ENCODE data around the gene RPN2. TPM values are rescaled to one million over a fixed set of nuclear protein-coding genes. Genes with fewer than 3 reads are reported as not detected.

The RPN2 gene
- polyA plus RNA-seq, 1 experiment = 488 TPM

DNA sequence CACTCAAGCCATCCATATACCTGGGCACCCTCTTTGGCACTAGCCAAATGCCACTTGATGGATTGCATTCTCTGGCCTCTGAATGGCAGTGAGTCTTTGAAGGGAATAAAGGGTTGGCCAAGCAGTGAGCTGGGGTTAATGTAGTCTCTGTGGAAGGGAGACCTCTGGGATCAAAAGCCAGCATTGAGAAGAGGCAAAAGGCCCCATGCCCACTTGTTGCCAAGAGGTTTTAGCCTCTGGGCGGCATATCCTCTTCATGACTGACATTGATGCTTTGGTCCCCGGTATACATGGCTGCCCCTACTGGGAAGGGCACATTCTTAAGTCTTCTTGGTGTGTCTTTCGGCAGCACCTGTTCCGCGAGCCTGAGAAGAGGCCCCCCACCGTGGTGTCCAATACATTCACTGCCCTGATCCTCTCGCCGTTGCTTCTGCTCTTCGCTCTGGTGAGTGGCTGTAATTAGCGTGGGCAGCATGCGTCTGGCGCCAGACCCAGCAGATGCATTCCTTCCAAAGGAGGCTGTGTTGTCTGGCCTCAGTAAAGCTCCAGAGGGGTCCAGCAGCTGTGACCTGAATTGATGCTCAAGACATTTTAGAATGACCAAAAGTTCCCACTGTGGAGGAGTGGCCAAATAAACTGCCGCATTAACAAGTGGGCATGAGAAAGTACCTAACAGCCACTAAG lies 53.0 kb downstream of the RPN2 start:
- Histone ChIP-seq H3K27me3 (ENCODE audit: control insufficient read depth, insufficient read depth, low read length) (no peaks in the 10 kb centered on the region), H3K9me3 (ENCODE audit: control insufficient read depth, insufficient read depth, low read length) (no peaks in the 10 kb centered on the region), H3K4me3 (ENCODE audit: low read depth, low read length) (no peak overlapping the region), H3K27ac (ENCODE audit: low read depth, low read length) (peak overlapping the region; percentile 13)
- DNase-seq (ENCODE audit: low read depth, low spot score) = no peak
- ChIA-PET CTCF (no interaction called here), POLR2A (no interaction called here)
- TF ChIP-seq, protein P1, sequence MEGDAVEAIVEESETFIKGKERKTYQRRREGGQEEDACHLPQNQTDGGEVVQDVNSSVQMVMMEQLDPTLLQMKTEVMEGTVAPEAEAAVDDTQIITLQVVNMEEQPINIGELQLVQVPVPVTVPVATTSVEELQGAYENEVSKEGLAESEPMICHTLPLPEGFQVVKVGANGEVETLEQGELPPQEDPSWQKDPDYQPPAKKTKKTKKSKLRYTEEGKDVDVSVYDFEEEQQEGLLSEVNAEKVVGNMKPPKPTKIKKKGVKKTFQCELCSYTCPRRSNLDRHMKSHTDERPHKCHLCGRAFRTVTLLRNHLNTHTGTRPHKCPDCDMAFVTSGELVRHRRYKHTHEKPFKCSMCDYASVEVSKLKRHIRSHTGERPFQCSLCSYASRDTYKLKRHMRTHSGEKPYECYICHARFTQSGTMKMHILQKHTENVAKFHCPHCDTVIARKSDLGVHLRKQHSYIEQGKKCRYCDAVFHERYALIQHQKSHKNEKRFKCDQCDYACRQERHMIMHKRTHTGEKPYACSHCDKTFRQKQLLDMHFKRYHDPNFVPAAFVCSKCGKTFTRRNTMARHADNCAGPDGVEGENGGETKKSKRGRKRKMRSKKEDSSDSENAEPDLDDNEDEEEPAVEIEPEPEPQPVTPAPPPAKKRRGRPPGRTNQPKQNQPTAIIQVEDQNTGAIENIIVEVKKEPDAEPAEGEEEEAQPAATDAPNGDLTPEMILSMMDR (IDR thresholded peaks at IDR 0.05; ENCODE audit: low read depth, low read length) = no peak

- Histone ChIP-seq H3K9me3 (ENCODE audit: control insufficient read depth, insufficient read depth, low read length) (no peaks in the 10 kb centered on the region), H3K4me3 (ENCODE audit: low read depth, low read length) (no peak overlapping the region), H3K27ac (ENCODE audit: low read depth, low read length) (no peak overlapping the region), H3K27me3 (ENCODE audit: control insufficient read depth, insufficient read depth, low read length) (no peaks in the 10 kb centered on the region)
- DNase-seq (ENCODE audit: low read depth, low spot score) = no peak
- TF ChIP-seq, protein P1 (IDR thresholded peaks at IDR 0.05; ENCODE audit: low read depth, low read length) = no peak
- CTCF ChIA-PET = no interaction called here
- POLR2A ChIA-PET = interaction anchor here (0.6 kb wide), 1 partner anchor 23 kb away, joined by 5 read pairs; no protein-coding TSS in a partner anchor
Observed at GRCh38 chr20:37233548-37234253, 54.6 kb downstream of the RPN2 start.

GRCh38 chr20:37234254-37234581 lies 55.1 kb downstream of the RPN2 start:
- TF ChIP-seq, protein P1 (IDR thresholded peaks at IDR 0.05; ENCODE audit: low read depth, low read length) = no peak
- ChIA-PET POLR2A (no interaction called here), CTCF (no interaction called here)
- Histone ChIP-seq H3K4me3 (ENCODE audit: low read depth, low read length) (no peak overlapping the region), H3K9me3 (ENCODE audit: control insufficient read depth, insufficient read depth, low read length) (no peaks in the 10 kb centered on the region), H3K27me3 (ENCODE audit: control insufficient read depth, insufficient read depth, low read length) (no peaks in the 10 kb centered on the region), H3K27ac (ENCODE audit: low read depth, low read length) (no peak overlapping the region)
- DNase-seq (ENCODE audit: low read depth, low spot score) = no peak

DNA sequence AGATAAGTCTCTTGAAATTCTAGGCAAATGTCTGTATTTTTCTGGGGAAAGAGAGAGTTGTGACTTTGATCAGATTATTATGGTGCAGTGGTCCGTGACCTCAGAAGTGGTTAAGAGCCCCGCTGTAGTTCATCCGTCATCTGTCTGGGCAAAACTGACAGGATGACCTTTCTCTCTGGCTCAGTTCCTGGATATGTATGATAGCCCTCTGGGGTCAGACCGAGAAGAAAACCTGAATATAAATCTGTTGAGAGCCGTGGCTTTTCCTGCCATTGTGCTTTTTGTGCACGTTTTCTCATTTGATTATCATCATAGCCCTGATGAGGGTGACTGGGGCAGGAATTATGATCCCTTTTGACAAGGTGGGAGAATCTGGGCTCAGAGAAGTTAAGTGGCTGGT lies 55.9 kb downstream of the RPN2 start:
- Histone ChIP-seq H3K27ac (ENCODE audit: low read depth, low read length) (no peak overlapping the region), H3K9me3 (ENCODE audit: control insufficient read depth, insufficient read depth, low read length) (no peaks in the 10 kb centered on the region), H3K27me3 (ENCODE audit: control insufficient read depth, insufficient read depth, low read length) (no peaks in the 10 kb centered on the region), H3K4me3 (ENCODE audit: low read depth, low read length) (no peak overlapping the region)
- DNase-seq (ENCODE audit: low read depth, low spot score) = no peak
- ChIA-PET POLR2A (no interaction called here), CTCF (no interaction called here)
- TF ChIP-seq, protein P1 (IDR thresholded peaks at IDR 0.05; ENCODE audit: low read depth, low read length) = no peak

GRCh38 chr20:37236462-37236861 lies 57.3 kb downstream of the RPN2 start:
- Histone ChIP-seq H3K27ac (ENCODE audit: low read depth, low read length) (no peak overlapping the region), H3K4me3 (ENCODE audit: low read depth, low read length) (no peak overlapping the region), H3K9me3 (ENCODE audit: control insufficient read depth, insufficient read depth, low read length) (no peaks in the 10 kb centered on the region), H3K27me3 (ENCODE audit: control insufficient read depth, insufficient read depth, low read length) (no peaks in the 10 kb centered on the region)
- ChIA-PET POLR2A (no interaction called here), CTCF (interaction anchor here (1.6 kb wide), 1 partner anchor 41 kb away, joined by 8 read pairs; no protein-coding TSS in a partner anchor)
- TF ChIP-seq, protein P1 (IDR thresholded peaks at IDR 0.05; ENCODE audit: low read depth, low read length) = no peak
- DNase-seq (ENCODE audit: low read depth, low spot score) = no peak

All from AG04450 (cell line).